Epithelial cell of proximal tubule (primary cell): Measurements from ENCODE around the gene LONP1. TPM values are rescaled to one million over a fixed set of nuclear protein-coding genes. Genes with fewer than 3 reads are reported as not detected.

Experiments used
- DNase-seq: peaks from one replicate; pipeline ENCODE4 v3.0.0-alpha.2; 2011; ENCODE audit warnings: low read depth
- H3K4me3 ChIP-seq: 2 replicates; pipeline ENCODE4 v1.5.1; 2011; ENCODE audit warnings: low read depth, mild to moderate bottlenecking, low read length
- CTCF ChIP-seq: conservative IDR thresholded peaks from 2 replicates; pipeline ENCODE4 v1.5.1; 2012; ENCODE audit warnings: low read depth, mild to moderate bottlenecking, low read length
- total RNA-seq: library from RNA; depleted of rRNA; stranded (reverse); fragments of >200 nt; gene quantifications from 2 replicates; pipeline ENCODE4 v1.2.3, GENCODE V29; 2015

LONP1 gene
- total RNA-seq, 1 donor from 2014 or later, result 134 TPM

GRCh38 chr19:5655412-5655811, 64.5 kb downstream of the LONP1 start:
- H3K4me3 ChIP-seq, result no peak overlapping the region
- no peak for TF ChIP-seq CTCF
- no peak for DNase-seq

GRCh38 chr19:5654931-5655330, 65.0 kb downstream of the LONP1 start:
- DNase-seq, result no peak
- no peak overlapping the region for H3K4me3 ChIP-seq
- TF ChIP-seq CTCF, result no peak

GRCh38 chr19:5652261-5652660, 67.7 kb downstream of the LONP1 start:
- no peak for DNase-seq
- no peak for TF ChIP-seq CTCF
- no peak overlapping the region for H3K4me3 ChIP-seq

- H3K4me3 ChIP-seq, result no peak overlapping the region
- no peak for TF ChIP-seq CTCF
Observed at GRCh38 chr19:5651361-5651760, 68.6 kb downstream of the LONP1 start.

GRCh38 chr19:5648464-5648863, 71.5 kb downstream of the LONP1 start:
- DNase-seq, result no peak
- no peak overlapping the region for H3K4me3 ChIP-seq
- TF ChIP-seq CTCF, result no peak

More at GRCh38 chr19:5651361-5651760, 68.6 kb downstream of the LONP1 start:
- DNase-seq, result no peak

DNA sequence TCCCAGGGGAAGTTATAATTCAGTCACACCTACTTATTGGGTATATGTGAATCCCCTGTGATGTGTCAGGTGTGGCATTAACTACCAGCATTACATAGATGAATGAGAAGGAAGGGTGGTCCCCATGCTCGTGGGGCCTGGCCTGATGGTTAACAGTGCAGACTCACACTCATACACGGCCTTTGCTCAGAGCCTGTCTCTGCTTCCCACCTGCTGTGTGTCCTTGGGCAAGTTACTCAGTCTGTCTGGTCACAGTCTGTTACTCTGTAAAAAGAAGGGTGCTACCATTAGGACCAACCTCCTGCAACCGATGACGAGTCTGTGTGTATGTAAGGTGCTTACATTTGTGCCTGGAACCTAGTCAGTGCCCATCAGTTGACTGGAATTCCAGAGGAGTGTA, 73.2 kb downstream of the LONP1 start:
- TF ChIP-seq CTCF, result no peak
- no peak overlapping the region for H3K4me3 ChIP-seq
- DNase-seq, result no peak

GRCh38 chr19:5645409-5645808, 74.5 kb downstream of the LONP1 start:
- no peak overlapping the region for H3K4me3 ChIP-seq
- no peak for DNase-seq
- TF ChIP-seq CTCF, result no peak
